CD4-positive, alpha-beta T cell treated with Interleukin-10 for 1 hour (primary cell): ENCODE data around the gene IER3.
"Not testable (repeated sequence)": the region's sequence is repeated elsewhere in the genome, so short reads cannot be mapped to it uniquely, and the experiment has no call there.

Experiments used
- DNase-seq: peaks from one replicate; pipeline ENCODE4 v3.0.0-alpha.2; 2020

The IER3 gene

DNA sequence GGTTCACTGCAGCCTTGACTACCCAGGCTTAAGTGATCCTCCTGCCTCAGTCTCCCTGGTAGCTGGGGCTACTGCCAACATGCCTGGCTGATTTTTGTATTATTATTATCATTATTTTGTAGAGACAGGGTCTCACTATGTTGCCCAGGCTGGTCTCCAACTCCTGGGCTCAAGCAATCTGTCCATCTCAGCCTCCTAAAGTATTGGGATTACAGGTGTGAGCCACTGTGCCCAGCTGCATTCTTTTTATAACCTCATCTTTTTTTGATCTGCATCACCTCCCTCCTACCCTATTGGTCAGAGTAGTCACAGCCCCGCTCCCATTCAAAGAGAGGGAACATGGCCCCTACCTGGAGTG is 23.6 kb upstream of the IER3 start:
- DNase-seq, result no peak

DNA sequence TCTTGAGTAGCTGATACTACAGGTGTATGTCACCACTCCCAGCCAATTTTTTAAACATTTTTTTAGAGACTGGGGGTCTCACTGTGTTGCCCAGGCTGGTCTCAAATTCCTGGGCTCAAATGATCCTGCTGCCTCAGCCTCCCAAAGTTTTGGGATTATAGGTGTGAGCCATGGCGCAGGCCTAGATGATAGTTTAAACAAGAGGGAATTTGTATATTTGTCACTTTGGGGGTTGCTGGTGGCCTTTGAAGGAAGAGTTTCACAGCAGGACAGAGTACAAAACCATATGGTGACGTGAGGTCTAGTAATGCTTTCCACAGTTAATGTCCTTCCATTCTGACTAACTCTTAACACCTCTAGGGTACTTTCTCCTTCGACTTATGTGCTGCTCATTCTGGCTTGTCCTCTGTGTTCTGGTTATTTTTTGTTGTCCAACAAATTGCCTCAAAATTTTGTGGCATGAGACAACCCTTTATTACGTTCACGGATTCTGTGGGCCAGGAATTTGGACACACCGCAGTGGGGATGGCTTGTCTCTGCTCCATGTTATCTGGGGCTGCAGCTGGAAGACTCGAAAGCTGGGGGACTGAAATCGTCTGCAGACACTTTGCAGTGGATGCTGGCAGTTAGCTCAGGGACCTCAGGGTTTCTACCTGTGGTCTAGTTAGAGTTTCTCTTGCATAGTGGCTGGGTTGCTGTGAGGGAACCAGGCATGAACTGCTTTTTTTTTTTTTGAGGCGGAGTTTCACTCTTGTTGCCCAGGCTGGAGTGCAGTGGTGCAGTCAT is 23.0 kb upstream of the IER3 start:
- no peak for DNase-seq

DNA sequence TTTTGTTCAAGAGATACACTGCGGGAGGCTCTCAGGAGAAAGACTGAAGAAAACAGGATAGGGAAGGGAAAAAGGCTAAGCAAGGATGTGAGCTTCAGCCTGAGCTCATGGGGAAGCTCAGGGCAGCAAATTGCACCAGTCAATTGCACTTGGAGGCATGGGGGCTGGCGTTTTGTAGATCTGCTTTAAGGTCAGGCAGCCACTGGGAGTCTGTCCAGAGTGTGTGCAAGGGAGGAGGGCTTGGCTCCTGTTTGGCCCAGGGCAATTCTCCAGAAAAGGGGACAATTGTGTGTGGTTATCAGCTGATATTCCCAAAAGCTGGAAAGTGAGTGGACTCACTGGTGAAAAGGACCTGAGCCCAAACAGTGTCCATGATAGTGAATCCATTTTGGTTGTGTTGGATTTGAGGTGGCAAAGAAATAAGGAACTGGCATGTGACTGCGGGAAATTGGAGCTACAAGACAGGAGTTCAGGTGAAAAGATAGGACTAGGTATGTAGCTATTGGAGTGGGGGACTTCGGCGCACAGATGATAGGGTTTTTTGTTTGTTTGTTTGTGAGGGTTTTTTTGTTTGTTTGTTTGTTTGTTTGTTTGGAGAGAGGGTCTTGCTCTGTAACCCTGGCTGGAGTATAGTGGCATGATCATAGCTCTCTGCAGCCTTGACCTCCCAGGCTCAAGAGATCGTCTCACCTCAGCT is 22.3 kb upstream of the IER3 start:
- no peak for DNase-seq

GRCh38 chr6:30765495-30765894 is 21.1 kb upstream of the IER3 start:
- DNase-seq, result not testable (repeated sequence)

DNA sequence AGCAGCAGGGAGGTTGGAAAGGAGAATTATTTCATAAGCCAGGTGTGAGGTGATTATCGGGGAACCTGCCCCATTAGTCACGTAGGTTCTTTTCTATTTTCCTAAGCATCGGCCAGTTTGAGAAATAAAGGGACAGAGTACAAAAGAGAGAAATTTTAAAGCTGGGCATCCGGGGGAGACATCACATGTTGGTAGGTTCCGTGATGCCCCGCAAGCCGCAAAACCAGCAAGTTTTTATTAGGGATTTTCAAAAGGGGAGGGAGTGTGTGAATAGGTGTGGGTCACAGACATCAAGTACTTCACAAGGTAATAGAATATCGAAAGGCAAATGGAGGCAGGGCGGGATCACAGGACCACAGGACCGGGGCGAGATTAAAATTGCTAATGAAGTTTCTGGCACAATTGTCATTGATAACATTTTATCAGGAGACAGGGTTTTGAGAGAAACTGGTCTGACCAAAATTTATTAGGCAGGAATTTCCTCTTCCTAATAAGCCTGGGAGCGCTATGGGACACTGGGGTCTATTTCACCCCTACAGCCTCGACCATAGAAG is 20.2 kb upstream of the IER3 start:
- DNase-seq, result not testable (repeated sequence)

- DNase-seq, result no peak
Measured at GRCh38 chr6:30763618-30764489, 19.5 kb upstream of the IER3 start.

- no peak for DNase-seq
Measured at GRCh38 chr6:30763155-30763617, 18.8 kb upstream of the IER3 start.

GRCh38 chr6:30761791-30762429 is 17.6 kb upstream of the IER3 start:
- no peak for DNase-seq

- DNase-seq, result no peak
Measured at GRCh38 chr6:30760549-30760948, 16.2 kb upstream of the IER3 start.

DNA sequence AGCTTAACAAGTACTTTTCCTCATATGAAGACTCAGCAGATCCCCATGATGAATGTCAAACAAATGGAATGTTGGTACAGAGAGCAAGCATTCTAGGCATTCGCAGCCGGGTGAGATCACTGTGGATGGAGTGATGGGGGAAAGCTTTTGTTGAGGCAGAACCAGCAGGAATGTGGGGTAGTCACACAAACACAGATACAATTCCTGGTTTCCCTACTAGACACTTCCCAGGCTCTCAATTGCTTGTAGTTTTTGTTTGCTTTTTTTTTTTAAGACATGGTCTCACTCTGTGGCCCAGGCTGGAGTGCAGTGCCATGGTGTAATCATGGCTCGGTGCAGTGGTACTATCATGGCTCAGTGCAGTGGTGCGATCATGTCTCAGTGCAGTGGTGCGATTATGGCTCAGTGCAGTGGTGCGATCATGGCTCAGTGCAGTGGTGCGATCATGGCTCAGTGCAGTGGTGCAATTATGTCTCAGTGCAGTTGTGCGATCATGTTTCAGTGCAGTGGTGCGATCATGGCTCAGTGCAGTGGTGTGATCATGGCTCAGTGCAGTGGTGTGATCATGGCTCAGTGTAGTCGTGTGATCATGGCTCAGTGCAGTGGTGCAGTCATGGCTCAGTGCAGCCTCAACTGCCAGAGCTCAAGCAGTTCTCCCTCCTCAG is 15.4 kb upstream of the IER3 start:
- no peak for DNase-seq

DNA sequence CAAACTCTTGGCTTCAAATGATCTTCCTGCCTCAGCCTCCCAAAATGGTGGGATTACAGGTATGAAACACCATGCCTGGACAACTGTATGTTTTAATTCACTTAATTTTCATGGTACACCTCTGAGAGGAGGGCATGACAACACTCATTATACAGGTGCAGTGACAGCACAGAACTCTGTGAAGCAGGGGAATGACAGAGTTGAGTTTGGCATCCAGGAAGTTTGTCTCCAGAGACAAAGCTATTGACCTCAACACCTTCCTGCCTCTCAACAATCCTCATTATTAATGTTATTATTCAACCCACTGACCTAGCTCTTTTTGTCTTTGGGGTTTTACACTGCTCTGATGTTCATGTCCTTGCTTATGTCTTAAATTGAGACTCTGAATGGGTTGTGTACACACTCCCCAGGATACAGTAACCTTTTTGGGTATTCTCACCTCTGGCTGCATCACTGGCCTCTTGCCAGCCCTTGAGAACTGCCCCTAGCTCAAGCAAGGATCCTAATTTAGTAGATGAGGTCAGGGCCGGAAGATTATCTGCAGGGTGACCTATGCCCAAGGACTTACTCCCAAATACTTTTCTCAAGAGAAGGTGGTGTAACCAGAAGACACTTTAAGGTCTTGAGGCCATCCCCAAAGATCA is 13.0 kb upstream of the IER3 start:
- no peak for DNase-seq

DNA sequence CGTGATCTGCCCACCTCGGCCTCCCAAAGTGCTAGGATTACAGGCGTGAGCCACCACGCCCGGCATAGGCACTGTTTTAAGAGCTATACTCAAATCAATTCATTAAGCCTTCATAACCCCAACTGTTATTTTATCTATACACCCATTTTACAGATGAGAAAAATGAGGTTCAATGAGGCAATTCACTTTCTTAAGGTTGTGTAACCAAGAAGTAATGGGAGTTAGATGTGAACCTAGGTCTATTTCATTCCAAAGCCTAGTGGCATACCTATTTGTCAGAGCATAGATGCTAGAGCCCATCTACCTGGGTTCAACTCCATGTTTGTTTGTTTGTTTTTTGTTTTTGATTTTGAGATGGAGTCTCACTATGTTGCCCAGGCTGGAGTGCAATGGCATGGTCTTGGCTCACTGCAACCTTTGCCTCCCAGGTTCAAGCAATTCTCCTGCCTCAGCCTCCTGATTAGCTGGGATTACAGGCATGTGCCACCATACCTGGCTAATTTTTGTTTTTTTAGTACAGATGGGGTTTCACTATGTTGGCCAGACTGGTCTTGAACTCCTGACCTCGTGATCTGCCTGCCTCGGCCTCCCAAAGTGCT is 12.2 kb upstream of the IER3 start:
- not testable (repeated sequence) for DNase-seq

- no peak for DNase-seq
Measured at GRCh38 chr6:30754631-30755030, 10.3 kb upstream of the IER3 start.

GRCh38 chr6:30752157-30752927 is 8.0 kb upstream of the IER3 start:
- no peak for DNase-seq

GRCh38 chr6:30750379-30750668 is 6.0 kb upstream of the IER3 start:
- no peak for DNase-seq

DNA sequence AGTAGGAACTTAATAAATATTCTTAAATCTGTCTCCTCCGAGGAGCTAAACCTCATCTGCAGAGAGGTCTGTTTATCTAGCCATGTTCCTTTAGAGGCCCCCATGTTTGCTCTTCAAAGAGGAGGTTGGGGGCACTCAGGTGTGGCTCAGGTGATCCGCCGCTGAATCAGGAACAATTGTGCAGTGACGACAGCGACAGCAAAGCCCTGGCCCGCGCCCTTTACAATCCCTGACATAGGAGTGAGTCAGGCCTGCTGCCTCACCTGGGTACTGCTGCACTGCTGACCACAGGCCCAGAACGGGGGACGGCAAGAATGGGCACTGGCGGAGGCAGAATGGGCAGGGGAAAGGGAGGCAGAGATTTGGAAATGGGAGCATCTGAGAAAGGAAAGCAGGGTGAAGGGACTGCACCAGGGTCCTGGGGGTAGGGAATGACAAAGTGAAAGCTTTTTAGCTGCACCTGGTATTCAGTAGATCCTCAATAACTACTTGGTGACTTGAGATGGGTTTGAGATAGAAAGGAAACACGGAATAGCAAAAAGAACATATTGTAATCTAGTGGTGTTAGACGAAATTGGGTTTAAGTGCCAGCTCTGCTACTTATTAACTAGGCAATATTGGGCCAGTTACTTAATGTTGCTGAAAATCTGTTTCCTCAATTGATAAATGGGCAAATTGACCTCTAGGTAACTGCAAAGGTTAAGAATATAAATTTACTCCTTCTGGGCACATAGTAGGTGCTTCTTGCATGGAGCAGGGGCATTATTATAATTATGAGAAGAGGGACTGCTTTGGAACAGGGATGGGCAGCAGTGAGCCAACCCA is 5.4 kb upstream of the IER3 start:
- DNase-seq, result no peak

DNA sequence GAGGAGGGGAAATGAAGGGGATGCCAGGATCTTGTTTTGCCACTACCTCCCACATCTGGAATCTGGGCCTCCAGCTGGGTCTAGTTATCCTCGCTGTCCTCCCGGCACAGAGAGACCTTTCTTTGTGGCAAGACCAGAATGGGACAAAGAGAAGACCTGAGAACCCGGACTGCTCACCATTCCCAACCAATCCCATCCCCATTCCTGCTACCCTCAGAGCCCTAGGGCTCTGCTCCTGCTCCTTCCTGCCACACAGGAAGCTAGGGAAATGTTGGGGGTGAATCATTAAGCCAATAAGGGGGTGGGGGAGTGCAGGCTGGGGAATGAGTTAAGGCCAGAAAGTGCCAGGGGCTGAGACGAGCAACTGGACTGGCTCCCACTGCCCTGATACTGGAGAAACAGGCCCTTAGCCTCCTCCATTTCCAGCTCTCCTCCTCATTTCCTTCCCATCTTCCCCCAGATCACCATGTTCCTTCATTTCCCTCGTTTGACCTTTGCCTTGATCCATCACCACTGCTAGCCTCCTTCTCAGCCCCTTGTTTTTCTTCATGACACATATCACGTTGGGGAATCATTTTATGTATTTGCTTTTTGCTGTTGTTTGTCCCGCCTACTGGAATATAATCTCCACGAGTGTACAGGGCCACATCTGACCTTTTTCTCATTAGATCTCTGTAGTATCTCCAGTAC is 4.6 kb upstream of the IER3 start:
- no peak for DNase-seq

DNA sequence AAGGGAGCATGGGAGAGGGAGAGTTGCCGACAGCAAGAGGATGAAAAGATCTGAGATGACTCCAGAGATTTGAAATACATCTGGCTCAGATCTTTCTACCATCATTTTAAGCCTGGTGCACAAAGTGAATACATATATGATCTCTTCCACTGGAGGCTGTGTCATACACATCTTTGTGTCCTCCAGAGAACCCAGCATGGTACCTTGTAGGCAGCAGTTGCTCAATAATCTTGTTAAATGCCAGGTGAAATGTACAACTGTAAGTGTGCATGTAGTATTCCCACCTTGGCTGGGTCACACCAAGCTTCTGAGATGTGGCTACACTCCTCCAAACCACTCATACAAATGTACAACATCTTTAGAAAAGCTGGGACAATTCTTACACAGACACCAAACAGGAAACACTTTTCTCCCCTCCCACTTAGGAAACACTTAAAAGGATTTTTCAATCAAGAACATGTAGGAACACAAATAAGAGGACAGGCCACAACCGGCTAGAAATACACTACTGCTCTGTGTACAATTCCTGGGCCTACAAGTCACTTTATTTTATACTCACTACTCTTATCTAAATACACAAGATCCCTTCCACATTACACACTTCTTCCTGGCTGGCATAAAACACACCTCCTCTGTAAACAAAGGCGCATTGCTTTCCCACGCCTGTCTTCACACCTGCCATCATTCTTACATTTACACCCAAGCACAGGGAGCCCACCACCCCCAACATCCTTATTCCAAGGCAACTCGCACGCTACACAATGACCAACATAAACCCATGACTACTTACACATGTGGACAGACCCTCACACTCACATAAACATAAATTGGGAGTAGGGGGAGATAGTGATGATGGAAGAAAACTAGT is 3.8 kb upstream of the IER3 start:
- DNase-seq, result no peak
